Measurements from ENCODE around the gene NCKIPSD. TPM values are rescaled to one million over a fixed set of nuclear protein-coding genes. Genes with fewer than 3 reads are reported as not detected.

Gene NCKIPSD
- total RNA-seq, 5 donors from 2014 or later (not counting 1 experiment from before 2014, with no cell fraction given), result 17.4 to 23.4 (median 20.4) TPM

GRCh38 chr3:48656061-48656840, 29.5 kb downstream of the NCKIPSD start:
- Histone ChIP-seq H3K36me3 (ENCODE audit: control insufficient read depth in 2 of 2, extremely low read depth in 1 of 2, insufficient read depth in 1 of 2, low read length in 1 of 2) (no peaks in the 10 kb centered on the region), H3K27ac (ENCODE audit: low read length) (peak overlapping the region; percentile 74), H3K9me3 (no peaks in the 10 kb centered on the region), H3K4me1 (ENCODE audit: control insufficient read depth in 1 of 2, extremely low read depth in 1 of 2, insufficient read depth in 2 of 2, low read length in 2 of 2) (peaks cover 0 to 31% of the 10 kb centered on the region in 2 experiments), H3K4me3 (ENCODE audit: control insufficient read depth in 1 of 2, extremely low read depth in 1 of 2, low read length in 1 of 2) (peak overlapping the region; percentile 46 to 52), H3K27me3 (replicated peaks in 1 of 2; ENCODE audit: control insufficient read depth in 2 of 2, extremely low read depth in 1 of 2, insufficient read depth in 2 of 2, low read length in 1 of 2) (peaks cover 2 to 31% of the 10 kb centered on the region in 2 experiments)
- Mint-ChIP-seq H3K27ac (peak overlapping the region in 1 of 2 donors; percentile 55), H3K4me3 (peak overlapping the region; percentile 68 to 79 (median 72)), H3K9me3 (no peaks in the 10 kb centered on the region), H3K27me3 (peaks cover 9 to 16% of the 10 kb centered on the region in 2 donors), H3K4me1 (peaks cover 0 to 20% (median 11%) of the 10 kb centered on the region in 3 donors), H3K36me3 (no peaks in the 10 kb centered on the region)
- WGBS (ENCODE audit: insufficient coverage), result 7% methylated on average over 94 of the region's 94 CpGs
- POLR2A ChIA-PET, result no interaction called here
- ATAC-seq (replicated peaks in 1 of 4), result peak; percentile 80 to 90 (median 86)
- DNase-seq, result peak; percentile 70 to 93 (median 81)
- CTCF ChIA-PET, result interaction anchor here in 1 of 2 donors (0.6 kb wide), 1 partner anchor 497 kb away, joined by 3 read pairs; no protein-coding TSS in a partner anchor

- CTCF ChIA-PET, result no interaction called here
- 14% methylated on average over 15 of the region's 30 CpGs for WGBS (ENCODE audit: insufficient coverage)
- POLR2A ChIA-PET, result interaction anchor here in 1 of 2 donors (0.5 kb wide), 1 partner anchor 280 kb away, joined by 4 read pairs; no protein-coding TSS in a partner anchor
Measured at GRCh38 chr3:48655606-48656005, 30.1 kb downstream of the NCKIPSD start.

GRCh38 chr3:48655063-48655462, 30.7 kb downstream of the NCKIPSD start:
- peak overlapping the region; percentile 68 to 79 (median 72) for H3K4me3 Mint-ChIP-seq
- H3K36me3 ChIP-seq (ENCODE audit: control insufficient read depth in 2 of 2, extremely low read depth in 1 of 2, insufficient read depth in 1 of 2, low read length in 1 of 2), result no peaks in the 10 kb centered on the region
- no peak for DNase-seq
- no peak for ATAC-seq (replicated peaks in 1 of 4)
- no peaks in the 10 kb centered on the region for H3K9me3 Mint-ChIP-seq
- ChIA-PET CTCF (no interaction called here), POLR2A (interaction anchor here in 1 of 2 donors (0.5 kb wide), 1 partner anchor 281 kb away, joined by 4 read pairs; no protein-coding TSS in a partner anchor)
- peaks cover 0 to 26% of the 10 kb centered on the region in 2 experiments for H3K4me1 ChIP-seq (ENCODE audit: control insufficient read depth in 1 of 2, extremely low read depth in 1 of 2, insufficient read depth in 2 of 2, low read length in 2 of 2)
- peak overlapping the region; percentile 74 for H3K27ac ChIP-seq (ENCODE audit: low read length)
- no peaks in the 10 kb centered on the region for H3K36me3 Mint-ChIP-seq
- 98% methylated on average over 6 of the region's 12 CpGs for WGBS (ENCODE audit: insufficient coverage)
- peak overlapping the region; percentile 66 to 84 for H3K27ac Mint-ChIP-seq
- H3K27me3 ChIP-seq (replicated peaks in 1 of 2; ENCODE audit: control insufficient read depth in 2 of 2, extremely low read depth in 1 of 2, insufficient read depth in 2 of 2, low read length in 1 of 2), result peaks cover 2 to 20% of the 10 kb centered on the region in 2 experiments
- peaks cover 0 to 17% (median 11%) of the 10 kb centered on the region in 3 donors for H3K4me1 Mint-ChIP-seq
- H3K4me3 ChIP-seq (ENCODE audit: control insufficient read depth in 1 of 2, extremely low read depth in 1 of 2, low read length in 1 of 2), result peak overlapping the region in 1 of 2 donors; percentile 27
- H3K27me3 Mint-ChIP-seq, result peaks cover 7 to 13% of the 10 kb centered on the region in 2 donors
- no peaks in the 10 kb centered on the region for H3K9me3 ChIP-seq

More at GRCh38 chr3:48655606-48656005, 30.1 kb downstream of the NCKIPSD start:
- peak overlapping the region; percentile 68 to 79 (median 72) for H3K4me3 Mint-ChIP-seq
- no peaks in the 10 kb centered on the region for H3K36me3 Mint-ChIP-seq
- peaks cover 0 to 17% (median 11%) of the 10 kb centered on the region in 3 donors for H3K4me1 Mint-ChIP-seq
- no peaks in the 10 kb centered on the region for H3K9me3 Mint-ChIP-seq
- peak overlapping the region; percentile 74 for H3K27ac ChIP-seq (ENCODE audit: low read length)
- peaks cover 0 to 26% of the 10 kb centered on the region in 2 experiments for H3K4me1 ChIP-seq (ENCODE audit: control insufficient read depth in 1 of 2, extremely low read depth in 1 of 2, insufficient read depth in 2 of 2, low read length in 2 of 2)
- ATAC-seq (replicated peaks in 1 of 4) (peak; percentile 31 to 48 (median 40)), DNase-seq (peak in 33 of 35 experiments; percentile 12 to 69 (median 46))
- H3K36me3 ChIP-seq (ENCODE audit: control insufficient read depth in 2 of 2, extremely low read depth in 1 of 2, insufficient read depth in 1 of 2, low read length in 1 of 2), result no peaks in the 10 kb centered on the region
- H3K4me3 ChIP-seq (ENCODE audit: control insufficient read depth in 1 of 2, extremely low read depth in 1 of 2, low read length in 1 of 2), result peak overlapping the region; percentile 27 to 52
- peaks cover 9 to 16% of the 10 kb centered on the region in 2 donors for H3K27me3 Mint-ChIP-seq
- peaks cover 2 to 25% of the 10 kb centered on the region in 2 experiments for H3K27me3 ChIP-seq (replicated peaks in 1 of 2; ENCODE audit: control insufficient read depth in 2 of 2, extremely low read depth in 1 of 2, insufficient read depth in 2 of 2, low read length in 1 of 2)
- H3K9me3 ChIP-seq, result no peaks in the 10 kb centered on the region
- H3K27ac Mint-ChIP-seq, result peak overlapping the region; percentile 66 to 84

GRCh38 chr3:48652923-48653715, 32.6 kb downstream of the NCKIPSD start:
- whole genome bisulfite sequencing (ENCODE audit: insufficient coverage), result 91% methylated on average over 15 of the region's 15 CpGs
- ATAC-seq (replicated peaks in 1 of 4), result no peak
- ChIA-PET POLR2A (no interaction called here), CTCF (no interaction called here)
- H3K27me3 ChIP-seq (replicated peaks in 1 of 2; ENCODE audit: control insufficient read depth in 2 of 2, extremely low read depth in 1 of 2, insufficient read depth in 2 of 2, low read length in 1 of 2), result peaks cover 0 to 7% of the 10 kb centered on the region in 2 experiments
- H3K9me3 ChIP-seq, result no peaks in the 10 kb centered on the region
- Mint-ChIP-seq H3K36me3 (no peaks in the 10 kb centered on the region), H3K27ac (no peak overlapping the region), H3K4me3 (no peak overlapping the region), H3K4me1 (peaks cover 0 to 17% (median 11%) of the 10 kb centered on the region in 3 donors), H3K9me3 (no peaks in the 10 kb centered on the region), H3K27me3 (no peaks in the 10 kb centered on the region)
- H3K4me3 ChIP-seq (ENCODE audit: control insufficient read depth in 1 of 2, extremely low read depth in 1 of 2, low read length in 1 of 2), result no peak overlapping the region
- H3K36me3 ChIP-seq (ENCODE audit: control insufficient read depth in 2 of 2, extremely low read depth in 1 of 2, insufficient read depth in 1 of 2, low read length in 1 of 2), result no peaks in the 10 kb centered on the region
- no peak for DNase-seq
- H3K27ac ChIP-seq (ENCODE audit: low read length), result no peak overlapping the region
- peaks cover 0 to 26% of the 10 kb centered on the region in 2 experiments for H3K4me1 ChIP-seq (ENCODE audit: control insufficient read depth in 1 of 2, extremely low read depth in 1 of 2, insufficient read depth in 2 of 2, low read length in 2 of 2)

- ATAC-seq (replicated peaks in 1 of 4) (no peak), DNase-seq (no peak)
- H3K4me1 ChIP-seq (ENCODE audit: control insufficient read depth in 1 of 2, extremely low read depth in 1 of 2, insufficient read depth in 2 of 2, low read length in 2 of 2), result peaks cover 0 to 16% of the 10 kb centered on the region in 2 experiments
- ChIA-PET CTCF (no interaction called here), POLR2A (no interaction called here)
- H3K27ac ChIP-seq (ENCODE audit: low read length), result no peak overlapping the region
- Mint-ChIP-seq H3K27me3 (no peaks in the 10 kb centered on the region), H3K9me3 (no peaks in the 10 kb centered on the region), H3K4me1 (peaks cover 0 to 9% (median 6%) of the 10 kb centered on the region in 3 donors), H3K36me3 (no peaks in the 10 kb centered on the region), H3K4me3 (no peak overlapping the region), H3K27ac (no peak overlapping the region)
- WGBS (ENCODE audit: insufficient coverage), result 93% methylated on average over 11 of the region's 11 CpGs
- H3K36me3 ChIP-seq (ENCODE audit: control insufficient read depth in 2 of 2, extremely low read depth in 1 of 2, insufficient read depth in 1 of 2, low read length in 1 of 2), result no peaks in the 10 kb centered on the region
- no peaks in the 10 kb centered on the region for H3K27me3 ChIP-seq (replicated peaks in 1 of 2; ENCODE audit: control insufficient read depth in 2 of 2, extremely low read depth in 1 of 2, insufficient read depth in 2 of 2, low read length in 1 of 2)
- H3K9me3 ChIP-seq, result no peaks in the 10 kb centered on the region
- no peak overlapping the region for H3K4me3 ChIP-seq (ENCODE audit: control insufficient read depth in 1 of 2, extremely low read depth in 1 of 2, low read length in 1 of 2)
Measured at GRCh38 chr3:48651771-48652170, 33.9 kb downstream of the NCKIPSD start.

GRCh38 chr3:48650723-48651122, 35.0 kb downstream of the NCKIPSD start:
- Histone ChIP-seq H3K27ac (ENCODE audit: low read length) (no peak overlapping the region), H3K4me1 (ENCODE audit: control insufficient read depth in 1 of 2, extremely low read depth in 1 of 2, insufficient read depth in 2 of 2, low read length in 2 of 2) (peaks cover 0 to 9% of the 10 kb centered on the region in 2 experiments), H3K9me3 (no peaks in the 10 kb centered on the region), H3K4me3 (ENCODE audit: control insufficient read depth in 1 of 2, extremely low read depth in 1 of 2, low read length in 1 of 2) (no peak overlapping the region), H3K27me3 (replicated peaks in 1 of 2; ENCODE audit: control insufficient read depth in 2 of 2, extremely low read depth in 1 of 2, insufficient read depth in 2 of 2, low read length in 1 of 2) (peaks cover 0 to 2% of the 10 kb centered on the region in 2 experiments), H3K36me3 (ENCODE audit: control insufficient read depth in 2 of 2, extremely low read depth in 1 of 2, insufficient read depth in 1 of 2, low read length in 1 of 2) (no peaks in the 10 kb centered on the region)
- peaks cover 0 to 7% (median 3%) of the 10 kb centered on the region in 3 donors for H3K4me1 Mint-ChIP-seq
- no peak for ATAC-seq (replicated peaks in 1 of 4)
- H3K27me3 Mint-ChIP-seq, result no peaks in the 10 kb centered on the region
- ChIA-PET CTCF (no interaction called here), POLR2A (no interaction called here)
- no peaks in the 10 kb centered on the region for H3K36me3 Mint-ChIP-seq
- H3K27ac Mint-ChIP-seq, result no peak overlapping the region
- WGBS (ENCODE audit: insufficient coverage), result 88% methylated on average over 12 of the region's 12 CpGs
- H3K4me3 Mint-ChIP-seq, result no peak overlapping the region
- no peaks in the 10 kb centered on the region for H3K9me3 Mint-ChIP-seq
- DNase-seq, result no peak

Data from T-cell (primary cell).